SU-DHL-6 (cell line): ENCODE results near the gene STX16.

Source experiments
- EZH2phosphoT487 ChIP-seq: fragments of 200-600 bp; sonication (generic), shearing (Covaris generic); conservative IDR thresholded peaks from 2 replicates; pipeline ENCODE4 v1.6.1; 2018; ENCODE audit warnings: mild to moderate bottlenecking, antibody characterized with exemption, low read length, moderate library complexity, mixed read lengths
- TF ChIP-seq, protein P1 (sequence below): fragments of 200-600 bp; sonication (generic); IDR thresholded peaks from one replicate; pipeline ENCODE4 v1.5.1; 2017; ENCODE audit warnings: antibody characterized with exemption, mild to moderate bottlenecking, low read length, moderate library complexity; ENCODE audit not compliant: insufficient read depth, poor library complexity, severe bottlenecking

GRCh38 chr20:58711266-58712051 is 60.4 kb downstream of the STX16 start:
- TF ChIP-seq, protein P1, sequence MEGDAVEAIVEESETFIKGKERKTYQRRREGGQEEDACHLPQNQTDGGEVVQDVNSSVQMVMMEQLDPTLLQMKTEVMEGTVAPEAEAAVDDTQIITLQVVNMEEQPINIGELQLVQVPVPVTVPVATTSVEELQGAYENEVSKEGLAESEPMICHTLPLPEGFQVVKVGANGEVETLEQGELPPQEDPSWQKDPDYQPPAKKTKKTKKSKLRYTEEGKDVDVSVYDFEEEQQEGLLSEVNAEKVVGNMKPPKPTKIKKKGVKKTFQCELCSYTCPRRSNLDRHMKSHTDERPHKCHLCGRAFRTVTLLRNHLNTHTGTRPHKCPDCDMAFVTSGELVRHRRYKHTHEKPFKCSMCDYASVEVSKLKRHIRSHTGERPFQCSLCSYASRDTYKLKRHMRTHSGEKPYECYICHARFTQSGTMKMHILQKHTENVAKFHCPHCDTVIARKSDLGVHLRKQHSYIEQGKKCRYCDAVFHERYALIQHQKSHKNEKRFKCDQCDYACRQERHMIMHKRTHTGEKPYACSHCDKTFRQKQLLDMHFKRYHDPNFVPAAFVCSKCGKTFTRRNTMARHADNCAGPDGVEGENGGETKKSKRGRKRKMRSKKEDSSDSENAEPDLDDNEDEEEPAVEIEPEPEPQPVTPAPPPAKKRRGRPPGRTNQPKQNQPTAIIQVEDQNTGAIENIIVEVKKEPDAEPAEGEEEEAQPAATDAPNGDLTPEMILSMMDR, result no peak
- TF ChIP-seq EZH2phosphoT487, result no peak
